AG04449 (cell line): ENCODE data around the gene TNXB.
"Not testable (repeated sequence)": the region's sequence is repeated elsewhere in the genome, so short reads cannot be mapped to it uniquely, and the experiment has no call there.

Experiments
- CTCF ChIA-PET: fragments of 350-600 bp; formaldehyde crosslinking; extraction: SDS; loops from one replicate; lab custom pipeline; 2021; ENCODE audit warnings: antibody characterized with exemption; lab: Yijun Ruan, JAX
- POLR2A ChIA-PET: fragments of 400-600, 350-600 bp; formaldehyde crosslinking; extraction: SDS; loops from one replicate; lab custom pipeline; 2020; ENCODE audit warnings: antibody characterized with exemption, inconsistent platforms; lab: Yijun Ruan, JAX
- DNase-seq: peaks from one replicate; pipeline ENCODE4 v3.0.0-alpha.2; 2010; ENCODE audit warnings: low read depth, low spot score
- H3K4me3 ChIP-seq: 2 replicates; pipeline ENCODE4 v1.5.1; 2011; ENCODE audit warnings: low read depth, mild to moderate bottlenecking, control low read depth, low read length

TNXB gene

GRCh38 chr6:32005538-32005880 is 103.6 kb downstream of the TNXB start:
- DNase-seq, CTCF ChIA-PET, POLR2A ChIA-PET, H3K4me3 ChIP-seq: not testable (repeated sequence)

GRCh38 chr6:32004864-32005537 is 104.1 kb downstream of the TNXB start:
- DNase-seq, POLR2A ChIA-PET, CTCF ChIA-PET, H3K4me3 ChIP-seq: not testable (repeated sequence)

- H3K4me3 ChIP-seq, DNase-seq, CTCF ChIA-PET, POLR2A ChIA-PET: not testable (repeated sequence)
These were observed 104.7 kb downstream of the TNXB start for GRCh38 chr6:32004393-32004792.

- H3K4me3 ChIP-seq, POLR2A ChIA-PET, DNase-seq, CTCF ChIA-PET: not testable (repeated sequence)
These were observed 105.8 kb downstream of the TNXB start for GRCh38 chr6:32003301-32003700.

- H3K4me3 ChIP-seq, POLR2A ChIA-PET, DNase-seq, CTCF ChIA-PET: not testable (repeated sequence)
These were observed 106.4 kb downstream of the TNXB start for GRCh38 chr6:32002546-32003268.

GRCh38 chr6:31996385-31996784 is 112.8 kb downstream of the TNXB start:
- POLR2A ChIA-PET, H3K4me3 ChIP-seq, DNase-seq, CTCF ChIA-PET: not testable (repeated sequence)

- POLR2A ChIA-PET, DNase-seq, CTCF ChIA-PET, H3K4me3 ChIP-seq: not testable (repeated sequence)
These were observed 114.7 kb downstream of the TNXB start for GRCh38 chr6:31994421-31994820.
